HepG2 (cell line): ENCODE measurements around the gene OBSL1. TPM values are rescaled to one million over a fixed set of nuclear protein-coding genes. Genes with fewer than 3 reads are reported as not detected.

Experiments used
- MEIS1 ChIP-seq: sonication (generic); formaldehyde crosslinking; IDR thresholded peaks from 2 replicates; pipeline ENCODE4 v1.9.0; 2021; ENCODE audit warnings: mild to moderate bottlenecking, missing genetic modification reagents, moderate library complexity, borderline replicate concordance
- NFAT5 ChIP-seq: sonication (generic); formaldehyde crosslinking; IDR thresholded peaks from 2 replicates; pipeline ENCODE4 v1.4.0; 2020; ENCODE audit warnings: missing genetic modification reagents
- POLR2AphosphoS2 ChIP-seq: IDR thresholded peaks from 2 replicates; pipeline ENCODE4 v1.6.1; 2011; ENCODE audit warnings: low read depth, low read length, improper control_type of control experiment
- RARG ChIP-seq: sonication (generic); formaldehyde crosslinking; IDR thresholded peaks from 2 replicates; pipeline ENCODE4 v1.4.0; 2020; ENCODE audit warnings: low read depth, mild to moderate bottlenecking, missing genetic modification reagents
- RNF2 ChIP-seq: fragments of 450-650 bp; conservative IDR thresholded peaks from 2 replicates; pipeline ENCODE4 v1.6.1; 2016; ENCODE audit warnings: low read depth
- SAFB2 ChIP-seq: sonication (generic); formaldehyde crosslinking; IDR thresholded peaks from 2 replicates; pipeline ENCODE4 v1.5.1; 2020; ENCODE audit warnings: missing genetic modification reagents, low read depth, mild to moderate bottlenecking, borderline replicate concordance
- TBP ChIP-seq: sonication (generic); formaldehyde crosslinking; IDR thresholded peaks from 2 replicates; pipeline ENCODE4 v1.5.0; 2020; ENCODE audit warnings: missing genetic modification reagents
- ZMYM4 ChIP-seq: sonication (generic); formaldehyde crosslinking; IDR thresholded peaks from 2 replicates; pipeline ENCODE4 v1.8.1; 2023; ENCODE audit warnings: mild to moderate bottlenecking, missing genetic modification reagents
- ZNF441 ChIP-seq: sonication (generic); formaldehyde crosslinking; IDR thresholded peaks from 2 replicates; pipeline ENCODE4 v1.7.0; 2021; ENCODE audit warnings: missing genetic modification reagents, borderline replicate concordance
- ZNF615 ChIP-seq: sonication (generic); formaldehyde crosslinking; IDR thresholded peaks from 2 replicates; pipeline ENCODE4 v1.5.0; 2020; ENCODE audit warnings: mild to moderate bottlenecking, missing genetic modification reagents, borderline replicate concordance
- ZNF724P ChIP-seq: sonication (generic); formaldehyde crosslinking; IDR thresholded peaks from 2 replicates; pipeline ENCODE4 v1.8.0; 2022; ENCODE audit warnings: missing genetic modification reagents, borderline replicate concordance
- polyA plus RNA-seq, 8 experiments: library from polyadenylated mRNA; depleted of rRNA in 3 of 8; stranded (reverse) in 7 of 8; unstranded in 1 of 8; fragments of >200 nt; fragmentation: Illumina TruSeq in 4 of 8; extraction: Trizol in 4 of 8; gene quantifications; 2 replicates each; pipeline versions ENCODE4 v1.2.1 to v1.2.3, GENCODE V29; 2011 to 2016; ENCODE audit warnings: low read depth in 4 of 8, missing spikeins in 1 of 8, mixed read lengths in 1 of 8; ENCODE audit not compliant: insufficient read depth in 1 of 8
- total RNA-seq, 5 experiments: library from RNA; depleted of rRNA; stranded (reverse); fragments of >200 nt; fragmentation: Illumina TruSeq; extraction: Trizol; gene quantifications; 2 replicates each; pipeline ENCODE4 v1.2.3, GENCODE V29; 2016; ENCODE audit warnings: low read depth in 1 of 5
- TF ChIP-seq, protein P1 (sequence below): sonication (generic); formaldehyde crosslinking; IDR thresholded peaks from 2 replicates; pipeline ENCODE4 v1.4.0; 2020; ENCODE audit warnings: mild to moderate bottlenecking, low read depth, missing genetic modification reagents
- TF ChIP-seq, protein P2 (sequence below): sonication (generic); formaldehyde crosslinking; IDR thresholded peaks from 2 replicates; pipeline ENCODE4 v1.4.0; 2020; ENCODE audit warnings: missing genetic modification reagents
- TF ChIP-seq, protein P3 (sequence below), 2 experiments: sonication (generic) in 1 of 2; formaldehyde crosslinking in 1 of 2; IDR thresholded peaks; 2 replicates each; pipeline versions ENCODE4 v1.4.0 to v1.6.1; 2018 to 2020; ENCODE audit warnings: missing genetic modification reagents in 2 of 2, borderline replicate concordance in 1 of 2, low read depth in 1 of 2, mild to moderate bottlenecking in 1 of 2, missing biosample characterization in 1 of 2
- TF ChIP-seq, protein P4 (sequence below): sonication (generic); formaldehyde crosslinking; IDR thresholded peaks from 2 replicates; pipeline ENCODE4 v1.8.1; 2023; ENCODE audit warnings: missing genetic modification reagents, mild to moderate bottlenecking, borderline replicate concordance

OBSL1 gene
- total and polyA plus RNA-seq, 2 of the 13 experiments (the other 11 are each of a cell fraction or from before 2014, with no cell fraction given), result 86.7 to 218 TPM

DNA sequence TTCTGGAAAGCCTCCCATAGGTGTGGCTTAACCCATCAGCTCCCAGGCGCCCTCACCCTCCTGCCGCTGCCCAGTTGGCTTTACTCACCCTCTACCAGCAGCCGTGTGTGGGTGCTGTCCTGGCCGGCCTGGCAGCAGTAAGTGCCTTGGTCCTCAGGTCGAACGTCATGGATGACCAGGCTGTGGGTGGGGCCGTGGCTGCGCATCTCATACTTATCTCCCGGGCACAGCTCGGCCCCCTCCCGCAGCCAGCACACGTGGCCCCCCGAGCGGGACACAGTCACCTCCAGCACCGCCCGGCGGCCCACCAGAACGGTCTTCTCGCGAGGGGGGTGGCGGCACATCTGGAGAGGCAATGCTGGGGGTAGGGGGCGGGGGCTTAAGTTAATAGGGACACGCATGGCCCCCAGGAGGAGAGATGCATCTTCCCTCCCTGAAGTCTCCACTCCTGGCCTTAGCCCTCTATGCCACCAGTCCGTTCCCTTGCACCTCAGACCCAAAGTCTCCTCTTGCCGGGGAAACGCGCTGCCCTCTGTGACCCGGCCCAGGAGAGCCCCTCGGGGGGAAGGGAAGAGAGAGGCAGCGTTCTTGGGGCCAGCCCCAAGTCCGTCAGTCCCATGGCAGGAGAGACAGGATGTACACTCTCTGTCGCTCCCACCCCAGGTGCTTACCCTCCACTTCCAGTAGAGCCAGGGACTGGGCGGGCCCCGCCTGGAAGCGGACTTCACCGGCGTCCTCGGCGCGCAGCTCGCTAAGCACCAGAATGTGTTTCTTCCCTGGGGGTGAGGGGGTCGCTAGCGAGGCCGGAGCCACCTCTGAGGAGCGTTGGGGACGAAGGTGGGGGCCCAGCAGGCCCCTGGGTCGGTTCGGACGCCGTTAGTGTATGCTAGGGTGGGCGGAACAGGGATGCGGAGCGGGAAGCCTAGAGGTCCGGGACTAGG is 19.6 kb downstream of the OBSL1 start (continued):
- no peak for TF ChIP-seq NFAT5 (CRISPR knock-in tag)
- TF ChIP-seq, protein P1, sequence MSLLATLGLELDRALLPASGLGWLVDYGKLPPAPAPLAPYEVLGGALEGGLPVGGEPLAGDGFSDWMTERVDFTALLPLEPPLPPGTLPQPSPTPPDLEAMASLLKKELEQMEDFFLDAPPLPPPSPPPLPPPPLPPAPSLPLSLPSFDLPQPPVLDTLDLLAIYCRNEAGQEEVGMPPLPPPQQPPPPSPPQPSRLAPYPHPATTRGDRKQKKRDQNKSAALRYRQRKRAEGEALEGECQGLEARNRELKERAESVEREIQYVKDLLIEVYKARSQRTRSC (CRISPR knock-in tag), result 0 out of 2 replicates have a peak, but pooled peaks have one; percentile 5
- TF ChIP-seq, protein P2, sequence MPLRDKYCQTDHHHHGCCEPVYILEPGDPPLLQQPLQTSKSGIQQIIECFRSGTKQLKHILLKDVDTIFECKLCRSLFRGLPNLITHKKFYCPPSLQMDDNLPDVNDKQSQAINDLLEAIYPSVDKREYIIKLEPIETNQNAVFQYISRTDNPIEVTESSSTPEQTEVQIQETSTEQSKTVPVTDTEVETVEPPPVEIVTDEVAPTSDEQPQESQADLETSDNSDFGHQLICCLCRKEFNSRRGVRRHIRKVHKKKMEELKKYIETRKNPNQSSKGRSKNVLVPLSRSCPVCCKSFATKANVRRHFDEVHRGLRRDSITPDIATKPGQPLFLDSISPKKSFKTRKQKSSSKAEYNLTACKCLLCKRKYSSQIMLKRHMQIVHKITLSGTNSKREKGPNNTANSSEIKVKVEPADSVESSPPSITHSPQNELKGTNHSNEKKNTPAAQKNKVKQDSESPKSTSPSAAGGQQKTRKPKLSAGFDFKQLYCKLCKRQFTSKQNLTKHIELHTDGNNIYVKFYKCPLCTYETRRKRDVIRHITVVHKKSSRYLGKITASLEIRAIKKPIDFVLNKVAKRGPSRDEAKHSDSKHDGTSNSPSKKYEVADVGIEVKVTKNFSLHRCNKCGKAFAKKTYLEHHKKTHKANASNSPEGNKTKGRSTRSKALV, result peak; percentile 16; the same call in 1 of the 2 replicates
- TF ChIP-seq TBP (CRISPR knock-in tag), result no peak
- TF ChIP-seq ZMYM4 (CRISPR knock-in tag), result no peak
- TF ChIP-seq ZNF724P (CRISPR knock-in tag), result 0 out of 2 replicates have a peak, but pooled peaks have one; percentile 27
- TF ChIP-seq ZNF441 (CRISPR knock-in tag), result peak; percentile 68; the same call in 1 of the 2 replicates
- TF ChIP-seq MEIS1 (CRISPR knock-in tag), result no peak
- no peak for TF ChIP-seq RNF2
- no peak for TF ChIP-seq ZNF615
- TF ChIP-seq SAFB2, result no peak; the same call in 1 of the 2 replicates
- TF ChIP-seq, protein P3, sequence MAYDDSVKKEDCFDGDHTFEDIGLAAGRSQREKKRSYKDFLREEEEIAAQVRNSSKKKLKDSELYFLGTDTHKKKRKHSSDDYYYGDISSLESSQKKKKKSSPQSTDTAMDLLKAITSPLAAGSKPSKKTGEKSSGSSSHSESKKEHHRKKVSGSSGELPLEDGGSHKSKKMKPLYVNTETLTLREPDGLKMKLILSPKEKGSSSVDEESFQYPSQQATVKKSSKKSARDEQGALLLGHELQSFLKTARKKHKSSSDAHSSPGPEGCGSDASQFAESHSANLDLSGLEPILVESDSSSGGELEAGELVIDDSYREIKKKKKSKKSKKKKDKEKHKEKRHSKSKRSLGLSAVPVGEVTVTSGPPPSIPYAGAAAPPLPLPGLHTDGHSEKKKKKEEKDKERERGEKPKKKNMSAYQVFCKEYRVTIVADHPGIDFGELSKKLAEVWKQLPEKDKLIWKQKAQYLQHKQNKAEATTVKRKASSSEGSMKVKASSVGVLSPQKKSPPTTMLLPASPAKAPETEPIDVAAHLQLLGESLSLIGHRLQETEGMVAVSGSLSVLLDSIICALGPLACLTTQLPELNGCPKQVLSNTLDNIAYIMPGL (CRISPR knock-in tag; IDR thresholded peaks at IDR 0.05; ENCODE audit: borderline replicate concordance in 1 of 2, low read depth in 1 of 2), result peak in 1 of 2 experiments; percentile 60; a peak in 1 of 4 replicates
- TF ChIP-seq, protein P4, sequence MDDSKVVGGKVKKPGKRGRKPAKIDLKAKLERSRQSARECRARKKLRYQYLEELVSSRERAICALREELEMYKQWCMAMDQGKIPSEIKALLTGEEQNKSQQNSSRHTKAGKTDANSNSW, result no peak
- no peak for TF ChIP-seq RARG (CRISPR knock-in tag)
- peak; percentile 69; the same call in 1 of the 2 replicates for TF ChIP-seq POLR2AphosphoS2
